ENCODE data around the gene UBC.

DNA sequence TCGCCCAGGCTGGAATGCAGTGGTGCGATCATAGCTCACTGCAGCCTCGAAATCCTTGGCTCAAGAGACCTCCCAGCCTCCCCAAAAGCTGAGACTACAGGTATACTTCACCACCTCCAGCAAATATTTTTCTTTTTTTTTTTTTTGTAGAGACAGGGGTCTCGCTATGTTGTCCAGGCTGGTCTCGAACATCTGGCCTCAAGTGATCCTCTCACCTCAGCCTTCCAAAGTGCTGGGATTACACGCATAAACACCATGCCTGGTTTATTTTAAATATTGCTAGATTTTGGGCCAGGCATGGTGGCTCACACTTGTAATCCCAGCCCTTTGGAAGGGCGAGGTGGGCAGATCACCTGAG, 26.7 kb upstream of the UBC start:
- TF ChIP-seq CTCF (IDR thresholded peaks at IDR 0.05; ENCODE audit: low read depth, low read length, poor library complexity, severe bottlenecking), result no peak
- TF ChIP-seq EZH2phosphoT487 (IDR thresholded peaks at IDR 0.05; ENCODE audit: borderline replicate concordance, low read length), result no peak
